Brain microvascular endothelial cell (primary cell): ENCODE data around the gene GOLGA3.
"Not testable (repeated sequence)": the region's sequence is repeated elsewhere in the genome, so short reads cannot be mapped to it uniquely, and the experiment has no call there.

Experiments
- DNase-seq: peaks from one replicate; pipeline ENCODE4 v3.0.0-alpha.2; 2020
- H3K27ac ChIP-seq: fragments of 250-450 bp; sonication (Bioruptor Pico); 2 replicates; pipeline ENCODE4 v1.5.1; 2020; ENCODE audit warnings: mild to moderate bottlenecking, moderate library complexity
- H3K27me3 ChIP-seq: fragments of 250-450 bp; sonication (Bioruptor Pico); replicated peaks from 2 replicates; pipeline ENCODE4 v1.5.1; 2020; ENCODE audit warnings: mild to moderate bottlenecking
- H3K36me3 ChIP-seq: fragments of 250-450 bp; sonication (Bioruptor Pico); replicated peaks from 2 replicates; pipeline ENCODE4 v1.5.1; 2020; ENCODE audit warnings: mild to moderate bottlenecking
- H3K4me3 ChIP-seq: 2 replicates; pipeline ENCODE4 v1.5.1; 2011; ENCODE audit warnings: low read depth, mild to moderate bottlenecking, control low read depth, low read length, moderate library complexity
- CTCF ChIP-seq: IDR thresholded peaks from 2 replicates; pipeline ENCODE4 v1.5.1; 2011; ENCODE audit warnings: low read depth, mild to moderate bottlenecking, moderate library complexity, low read length, control low read depth, inconsistent platforms; ENCODE audit errors: missing control alignments
- in situ Hi-C: cut with HindIII; loops from 2 replicates; pipeline ENCODE4 v1.10.0; 2017; ENCODE audit warnings: low sequenced_read_pairs, low pct_ligation_motif_present

Gene GOLGA3

DNA sequence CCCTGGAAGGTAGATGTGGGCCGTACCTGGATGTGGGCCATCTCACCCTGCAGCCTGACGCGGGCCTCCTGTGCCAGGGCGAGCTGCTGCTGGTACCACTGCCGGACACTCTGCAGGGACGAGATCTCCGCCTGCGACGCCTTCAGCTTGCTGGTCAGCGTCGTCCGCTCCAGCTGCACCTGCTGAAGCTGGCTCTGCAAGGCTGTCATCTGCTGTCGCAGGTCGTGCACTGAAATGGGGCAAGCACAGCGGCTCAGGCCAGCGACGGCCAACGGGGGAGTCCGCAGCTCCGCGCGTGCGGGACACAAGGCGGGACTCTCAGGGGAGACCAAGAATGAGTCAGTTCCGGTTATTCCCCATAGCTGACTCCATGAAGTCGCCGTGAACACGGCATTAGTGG, 26.9 kb downstream of the GOLGA3 start:
- in situ Hi-C loops: no loop called here
- no peak for DNase-seq
- Histone ChIP-seq H3K4me3 (no peak overlapping the region), H3K36me3 (peaks cover 76% of the 10 kb centered on the region), H3K27ac (no peak overlapping the region), H3K27me3 (no peaks in the 10 kb centered on the region)
- no peak for TF ChIP-seq CTCF

DNA sequence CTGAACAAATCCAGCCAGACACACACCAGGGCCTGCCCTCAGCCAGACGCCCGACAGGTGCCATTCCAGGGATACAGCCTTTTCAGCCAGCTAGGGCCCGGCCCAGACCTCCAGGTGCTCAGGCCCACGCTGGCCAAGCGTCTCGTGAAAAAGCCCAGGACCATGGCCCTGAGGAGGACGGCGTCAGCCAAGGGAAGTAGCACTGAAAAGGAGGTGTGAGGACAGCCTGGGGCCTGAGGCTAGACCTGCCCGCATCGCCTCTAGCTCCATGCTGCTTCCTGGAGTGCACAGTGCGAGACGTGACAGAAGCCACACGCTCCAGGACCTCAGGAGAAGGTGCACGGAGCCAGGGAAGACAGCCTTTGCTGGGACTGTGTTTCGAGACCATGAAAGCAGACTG, 29.8 kb downstream of the GOLGA3 start:
- Histone ChIP-seq H3K36me3 (peaks cover 76% of the 10 kb centered on the region), H3K4me3 (no peak overlapping the region), H3K27me3 (no peaks in the 10 kb centered on the region), H3K27ac (no peak overlapping the region)
- DNase-seq: no peak
- TF ChIP-seq CTCF: no peak
- in situ Hi-C loops: no loop called here

GRCh38 chr12:132797820-132798570, 30.7 kb downstream of the GOLGA3 start:
- no peak for DNase-seq
- TF ChIP-seq CTCF: no peak
- Histone ChIP-seq H3K4me3 (no peak overlapping the region), H3K36me3 (peaks cover 71% of the 10 kb centered on the region), H3K27me3 (no peaks in the 10 kb centered on the region), H3K27ac (no peak overlapping the region)
- in situ Hi-C loops: no loop called here

DNA sequence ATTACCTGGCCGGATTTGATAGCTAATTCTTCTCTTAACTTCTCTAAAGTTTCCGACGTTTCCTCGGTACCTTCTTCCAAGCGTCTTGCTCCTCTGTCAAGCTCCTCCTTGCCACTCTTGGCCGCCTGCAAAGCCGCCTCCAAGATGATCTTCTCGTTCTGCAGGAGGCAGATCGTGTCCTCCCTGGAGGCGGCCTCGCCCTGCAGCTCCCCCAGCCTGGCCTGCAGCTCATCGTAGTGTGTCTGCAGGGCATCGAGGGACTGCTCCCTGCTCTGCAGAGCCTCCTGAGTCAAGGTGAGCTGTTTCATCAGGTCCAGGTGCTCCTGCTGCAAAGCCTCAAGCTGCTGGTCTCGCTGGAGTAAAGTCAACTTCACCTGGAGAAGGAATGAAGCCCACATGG, 32.8 kb downstream of the GOLGA3 start:
- in situ Hi-C loops: no loop called here
- Histone ChIP-seq H3K27me3 (no peaks in the 10 kb centered on the region), H3K36me3 (peaks cover 58% of the 10 kb centered on the region), H3K27ac (no peak overlapping the region), H3K4me3 (no peak overlapping the region)
- TF ChIP-seq CTCF: no peak
- no peak for DNase-seq

GRCh38 chr12:132791940-132792339, 36.7 kb downstream of the GOLGA3 start:
- DNase-seq, H3K27me3 ChIP-seq, H3K4me3 ChIP-seq, in situ Hi-C loops, H3K27ac ChIP-seq: not testable (repeated sequence)
- H3K36me3 ChIP-seq: peaks cover 57% of the 10 kb centered on the region

GRCh38 chr12:132789099-132789471, 39.6 kb downstream of the GOLGA3 start:
- Histone ChIP-seq H3K4me3 (no peak overlapping the region), H3K27me3 (no peaks in the 10 kb centered on the region), H3K36me3 (peaks cover 61% of the 10 kb centered on the region), H3K27ac (no peak overlapping the region)
- no peak for DNase-seq
- no peak for TF ChIP-seq CTCF
- in situ Hi-C loops: no loop called here
